NK-92 (cell line): ENCODE measurements around the gene NEB.
"Not testable (repeated sequence)": the region's sequence is repeated elsewhere in the genome, so short reads cannot be mapped to it uniquely, and the experiment has no call there.

Source experiments
- DNase-seq: peaks from one replicate; lab custom pipeline; 2025; ENCODE audit not compliant: unreplicated experiment; lab: John Stamatoyannopoulos, UW

NEB gene

DNA sequence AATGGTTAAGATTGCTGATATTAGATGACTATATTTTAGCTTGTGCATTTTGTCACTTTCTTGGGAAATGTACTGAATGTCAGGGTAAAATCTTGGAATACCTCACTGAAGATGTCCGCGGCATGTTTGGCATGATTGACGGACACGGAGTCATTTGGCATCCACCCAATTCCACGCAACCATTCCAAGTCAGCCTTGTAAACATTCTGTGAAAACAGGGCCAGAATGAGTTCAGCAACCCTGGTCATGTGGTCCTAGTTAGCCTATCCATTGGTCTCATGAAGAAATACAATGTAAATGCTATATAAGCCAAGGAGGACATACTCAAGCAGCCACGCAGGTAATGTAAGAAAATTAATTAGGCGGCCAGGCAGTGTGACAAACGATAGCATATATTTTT is 165.1 kb downstream of the NEB start:
- no peak for DNase-seq

DNA sequence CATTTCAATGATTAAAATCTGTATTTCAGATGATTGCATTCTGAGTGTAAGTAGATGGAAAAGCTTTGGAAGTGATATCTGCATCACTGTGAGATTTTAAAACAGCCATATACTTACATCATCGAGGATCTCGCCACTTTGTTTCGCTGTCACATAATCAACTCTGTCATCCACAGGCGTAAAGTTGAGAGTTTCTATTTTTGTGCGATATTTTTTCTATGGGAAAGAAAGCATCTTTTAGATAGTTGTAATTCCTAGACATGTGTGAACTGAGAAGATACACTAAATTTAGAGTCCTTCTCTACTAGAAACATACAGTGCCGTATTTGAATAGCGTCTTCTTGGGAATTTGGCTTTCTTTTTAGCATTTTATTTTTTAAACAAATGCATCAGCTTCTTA is 165.8 kb downstream of the NEB start:
- DNase-seq = no peak

DNA sequence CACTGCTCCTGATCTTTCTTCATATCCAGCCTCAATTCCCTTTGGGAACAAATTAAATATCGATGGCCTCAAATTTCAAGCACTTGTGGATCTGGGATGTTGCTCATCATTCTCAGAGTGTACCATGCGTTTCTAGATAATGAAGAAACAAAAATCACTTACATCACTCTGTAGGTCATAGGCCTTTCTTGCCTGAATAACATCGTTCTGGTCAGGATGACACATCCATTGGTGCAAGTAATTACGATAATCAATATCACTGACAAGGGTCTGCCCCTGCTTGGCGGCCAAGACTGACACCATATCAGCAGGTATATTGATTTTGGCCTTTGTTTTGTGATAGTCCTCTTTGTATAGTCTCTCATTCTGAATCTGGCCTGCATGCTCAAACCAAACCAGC is 167.3 kb downstream of the NEB start:
- DNase-seq = no peak

DNA sequence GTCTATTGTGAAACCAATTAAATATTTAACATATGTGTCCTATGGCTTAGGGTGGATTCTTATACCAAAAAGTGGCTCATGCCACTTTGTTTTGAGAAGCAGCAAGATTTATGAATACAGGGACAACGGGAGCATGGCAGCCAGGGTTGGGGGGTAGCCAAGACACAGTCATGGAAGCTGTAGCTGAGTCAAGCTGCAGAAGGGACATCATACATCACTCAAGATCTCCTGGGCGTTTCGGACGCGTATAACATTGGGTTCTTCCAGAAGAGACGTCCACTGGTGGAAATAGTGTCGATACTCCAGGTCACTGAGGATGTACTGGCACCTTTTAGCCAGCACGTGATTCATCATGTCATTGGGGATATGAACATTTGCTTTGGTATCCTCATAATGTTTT is 171.9 kb downstream of the NEB start:
- no peak for DNase-seq

DNA sequence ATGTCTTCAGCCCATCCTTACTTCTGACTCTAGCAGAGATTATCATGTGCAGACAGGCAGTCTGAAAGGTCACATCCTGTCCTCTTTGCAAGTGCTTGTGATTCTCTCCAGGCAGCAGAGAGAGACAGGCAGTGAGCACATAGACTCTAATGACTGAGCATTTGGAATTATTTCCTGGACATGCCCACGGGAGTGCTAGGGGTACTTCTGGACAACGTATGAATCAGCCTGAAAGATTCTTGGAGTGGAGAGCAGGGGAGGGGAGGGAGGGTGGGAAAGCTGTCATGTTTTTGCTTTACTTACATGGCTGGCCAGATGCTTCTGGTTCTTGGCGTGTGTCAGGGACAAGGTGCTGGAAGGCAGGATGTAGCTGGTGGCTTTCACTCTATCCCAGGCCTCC is 174.0 kb downstream of the NEB start:
- DNase-seq = no peak

GRCh38 chr2:151559431-151559830 is 174.8 kb downstream of the NEB start:
- DNase-seq = not testable (repeated sequence)

DNA sequence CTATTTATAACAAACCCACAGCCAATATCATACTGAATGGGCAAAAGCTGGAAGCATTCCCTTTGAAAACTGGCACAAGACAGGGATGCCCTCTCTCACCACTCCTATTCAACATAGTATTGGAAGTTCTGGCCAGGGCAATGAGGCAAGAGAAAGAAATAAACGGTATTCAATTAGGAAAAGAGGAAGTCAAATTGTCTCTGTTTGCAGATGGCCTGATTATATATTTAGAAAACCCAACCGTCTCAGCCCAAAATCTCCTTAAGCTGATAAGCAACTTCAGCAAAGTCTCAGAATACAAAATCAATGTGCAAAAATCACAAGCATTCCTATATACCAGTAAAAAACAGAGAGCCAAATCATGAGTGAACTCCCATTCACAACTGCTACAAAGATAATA is 176.4 kb downstream of the NEB start:
- DNase-seq = not testable (repeated sequence)

DNA sequence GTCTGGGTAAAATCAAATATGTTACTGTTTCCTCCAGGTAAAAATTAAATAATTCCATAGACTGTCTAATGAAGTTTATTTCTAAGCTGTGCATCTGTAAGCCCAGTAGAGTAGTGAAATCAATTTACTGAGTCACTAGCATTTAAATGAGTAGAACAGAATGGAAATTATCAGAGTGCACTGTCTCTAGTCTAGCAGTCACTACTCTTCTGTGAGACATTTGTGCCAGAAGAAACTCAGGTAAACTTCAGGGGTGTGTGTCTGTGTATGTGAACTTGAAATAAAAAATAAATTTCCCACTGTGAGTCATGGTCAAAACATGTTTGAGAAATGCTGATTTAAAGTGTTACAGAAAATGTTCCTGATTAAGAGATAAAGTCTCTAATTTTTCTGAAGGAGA is 178.2 kb downstream of the NEB start:
- DNase-seq = no peak

- DNase-seq = no peak
Measured at GRCh38 chr2:151552287-151552686, 182.0 kb downstream of the NEB start.

DNA sequence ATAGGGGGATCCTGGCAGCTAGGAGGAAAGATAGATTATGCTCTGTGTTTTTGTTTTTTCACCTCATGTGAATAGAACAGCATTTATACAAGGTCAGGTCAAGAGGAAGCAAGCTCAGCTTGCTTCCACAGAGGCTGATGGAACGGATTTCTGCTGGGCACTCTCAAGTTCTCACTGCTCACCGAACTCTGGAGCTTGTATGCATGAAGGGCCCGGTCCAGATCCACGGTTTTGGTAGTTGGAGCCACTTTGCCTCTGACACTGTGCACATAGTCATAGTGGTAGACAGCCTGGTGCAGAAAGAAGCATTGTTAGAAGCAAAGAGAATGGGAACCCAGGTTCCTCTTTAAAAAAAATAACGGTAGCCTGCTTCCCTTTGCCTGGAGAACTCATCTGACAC is 182.7 kb downstream of the NEB start:
- DNase-seq = no peak

DNA sequence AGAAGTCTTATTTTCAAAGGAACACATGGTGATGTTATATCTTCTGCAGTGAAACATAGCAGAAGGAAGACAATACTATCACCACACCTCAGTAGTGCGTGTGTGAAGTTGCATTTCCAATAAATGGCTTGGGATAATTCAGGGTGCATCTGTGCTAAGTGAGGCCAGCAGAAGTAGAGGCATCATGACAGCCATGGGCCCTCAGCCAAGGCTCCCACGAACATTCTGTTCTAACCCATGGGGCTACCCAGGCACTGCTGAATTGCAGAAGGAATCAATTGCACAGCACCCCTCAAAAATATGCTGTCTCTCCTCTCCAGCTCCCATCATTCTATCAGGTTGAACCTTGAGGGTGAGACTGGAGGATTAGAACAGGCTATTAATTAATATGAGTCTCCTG is 185.1 kb downstream of the NEB start:
- no peak for DNase-seq

GRCh38 chr2:151544449-151544848 is 189.8 kb downstream of the NEB start:
- DNase-seq = no peak

GRCh38 chr2:151543876-151544275 is 190.4 kb downstream of the NEB start:
- no peak for DNase-seq

DNA sequence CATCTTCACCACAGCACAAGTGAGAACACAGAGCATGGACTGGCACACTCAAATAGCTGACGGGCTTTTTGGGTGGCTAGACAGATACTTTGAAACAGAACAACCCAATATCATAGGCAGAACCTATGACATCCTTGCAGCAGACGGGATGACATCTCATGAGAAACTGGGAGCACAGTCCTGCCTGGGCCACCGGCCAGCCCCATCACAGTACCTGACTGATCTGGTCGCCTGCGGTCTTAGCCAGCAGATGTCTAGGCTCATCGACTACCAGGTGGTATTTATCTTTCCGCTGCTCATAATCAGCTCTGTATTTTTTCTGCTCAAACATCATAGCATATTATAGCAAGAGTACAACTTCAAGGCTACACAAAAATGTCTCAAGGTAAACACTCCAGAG is 200.3 kb downstream of the NEB start:
- DNase-seq = no peak

DNA sequence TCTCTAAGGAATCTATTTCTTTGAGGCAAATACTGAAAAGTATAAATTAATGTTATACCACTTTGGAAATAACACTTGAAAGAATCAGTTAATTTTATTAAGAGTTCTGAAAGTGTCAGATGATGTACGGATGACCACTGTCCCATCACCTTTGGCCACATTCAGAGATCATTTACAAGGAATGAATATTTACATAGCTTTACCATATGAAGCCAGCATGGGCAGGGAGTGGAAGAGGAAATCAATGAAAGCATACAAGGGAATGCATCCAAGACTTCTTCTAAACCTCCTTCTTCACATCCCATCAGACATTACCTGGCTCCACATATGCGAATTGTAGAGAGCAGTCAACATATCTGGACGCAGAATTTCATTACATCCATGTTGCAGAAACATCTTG is 201.1 kb downstream of the NEB start:
- no peak for DNase-seq

DNA sequence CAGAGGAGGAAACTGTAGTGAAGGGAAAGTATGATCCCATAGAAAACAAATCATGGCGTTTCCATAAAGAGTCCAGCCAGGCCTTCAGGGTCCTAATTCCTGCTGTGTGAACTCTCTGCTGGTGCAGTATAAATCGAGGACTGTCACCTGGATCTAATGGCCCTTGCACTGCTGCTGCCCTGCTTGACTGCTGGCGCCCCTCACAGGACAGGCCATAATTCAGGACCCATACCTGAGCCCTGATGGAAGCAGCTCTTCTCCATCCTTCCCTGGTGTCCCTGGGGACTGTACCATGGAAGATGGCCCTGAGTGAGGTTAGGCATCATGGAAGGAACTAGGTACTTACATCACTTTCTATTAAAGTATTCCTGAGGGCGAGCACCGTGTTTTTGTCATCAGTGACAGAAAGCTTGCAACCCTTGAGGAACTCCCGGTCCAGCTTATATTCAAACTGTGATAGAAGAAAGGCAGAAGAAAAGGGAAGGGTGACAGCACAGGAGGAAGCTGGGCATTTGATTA is 207.6 kb downstream of the NEB start:
- DNase-seq = no peak

GRCh38 chr2:151525821-151526373 is 208.4 kb downstream of the NEB start:
- DNase-seq = no peak

DNA sequence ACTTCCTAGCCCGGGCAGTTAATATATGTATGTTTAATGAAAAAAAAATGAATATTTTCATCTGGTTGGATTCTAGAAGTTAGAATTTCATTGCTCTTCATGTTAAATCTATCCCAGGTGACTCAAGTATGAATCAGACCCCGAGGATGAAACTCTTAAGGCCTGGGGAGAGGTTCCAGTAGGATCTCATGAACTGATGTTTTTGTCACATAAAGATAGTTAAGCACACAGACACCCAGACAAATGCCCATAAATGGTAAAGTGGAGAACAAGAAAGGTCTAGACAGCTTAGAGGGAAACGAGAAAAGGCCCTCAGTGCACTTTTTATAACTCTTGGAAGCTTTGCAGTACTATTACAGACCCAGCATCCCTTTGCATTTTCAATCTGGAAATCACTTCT is 210.4 kb downstream of the NEB start:
- DNase-seq = no peak

DNA sequence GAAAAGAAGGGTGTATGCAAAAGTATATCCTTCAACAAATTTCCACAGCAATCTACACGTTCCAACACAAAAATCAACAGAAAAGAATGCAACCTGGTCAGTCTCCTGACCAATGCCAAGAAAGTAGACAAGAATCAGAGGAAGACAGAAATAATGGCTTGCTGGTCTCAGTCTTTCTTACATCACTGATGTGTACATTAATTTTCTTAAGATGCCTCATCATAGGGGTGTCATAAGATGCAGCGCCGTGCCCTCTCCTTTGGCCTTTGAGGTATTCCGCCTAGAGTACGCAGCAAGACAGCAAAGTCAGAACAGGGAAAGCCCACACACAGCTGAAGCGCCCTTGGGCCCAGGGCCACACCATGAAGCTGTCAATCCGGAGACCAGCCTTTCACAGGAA is 211.7 kb downstream of the NEB start:
- DNase-seq = no peak

GRCh38 chr2:151520976-151521375 is 213.3 kb downstream of the NEB start:
- no peak for DNase-seq

DNA sequence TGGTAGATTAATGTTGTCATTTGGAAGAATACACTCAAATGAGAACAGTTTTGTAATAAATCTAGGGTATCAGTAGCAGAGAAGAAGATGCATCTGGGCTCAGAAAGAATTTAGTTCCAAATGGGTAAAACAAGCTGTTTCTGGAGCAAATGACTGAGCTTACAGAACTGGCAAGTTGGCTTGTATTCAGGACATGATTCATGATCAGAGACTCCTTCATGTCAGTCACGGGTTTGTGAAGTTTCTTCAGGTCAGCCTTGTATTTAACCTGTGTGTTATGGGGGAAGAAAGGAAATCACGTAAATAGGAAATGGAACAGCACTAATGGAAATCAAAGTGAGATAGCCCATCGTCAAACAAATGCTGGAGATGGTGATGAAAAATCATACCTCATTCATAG is 215.5 kb downstream of the NEB start:
- no peak for DNase-seq

DNA sequence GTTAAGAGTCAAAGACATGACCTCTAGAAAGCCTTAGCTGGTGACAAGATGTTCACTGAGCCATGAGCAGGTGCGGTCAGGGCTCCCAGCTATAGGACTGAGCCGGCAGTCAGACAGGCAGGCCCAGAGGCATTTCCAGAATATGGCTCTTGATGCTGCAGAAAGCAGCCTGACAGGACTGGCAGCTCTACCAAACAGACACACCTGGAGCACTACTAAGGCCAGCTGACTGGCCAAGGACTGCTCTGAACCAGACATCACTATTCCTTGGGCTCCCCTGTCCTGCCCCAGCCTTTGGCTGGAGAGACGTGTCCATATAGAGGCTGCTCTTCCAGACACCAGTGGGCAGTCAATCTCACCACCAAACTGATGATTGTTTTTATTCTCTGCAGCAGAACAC is 225.8 kb downstream of the NEB start:
- no peak for DNase-seq

GRCh38 chr2:151506170-151506569 is 228.1 kb downstream of the NEB start:
- no peak for DNase-seq

GRCh38 chr2:151498178-151498577 is 236.1 kb downstream of the NEB start:
- no peak for DNase-seq
